Activated T-helper 1 cell treated with Interleukin-2 at 50 U/mL for 16 hours (primary cell): ENCODE measurements around the gene TECPR1.

ENCODE experiments used
- DNase-seq: peaks from one replicate; pipeline ENCODE4 v3.0.0-alpha.2; 2020; ENCODE audit warnings: low read depth

The TECPR1 gene

GRCh38 chr7:98242934-98243333 is 9.1 kb downstream of the TECPR1 start:
- DNase-seq: no peak

GRCh38 chr7:98242342-98242741 is 9.7 kb downstream of the TECPR1 start:
- DNase-seq: no peak

- no peak for DNase-seq
Observed at GRCh38 chr7:98241674-98242241, 10.3 kb downstream of the TECPR1 start.

- DNase-seq: no peak
Observed at GRCh38 chr7:98240961-98241673, 10.9 kb downstream of the TECPR1 start.

GRCh38 chr7:98238976-98239375 is 13.1 kb downstream of the TECPR1 start:
- no peak for DNase-seq

- no peak for DNase-seq
Observed at GRCh38 chr7:98238076-98238475, 14.0 kb downstream of the TECPR1 start.

GRCh38 chr7:98236355-98237185 is 15.5 kb downstream of the TECPR1 start:
- no peak for DNase-seq

- no peak for DNase-seq
Observed at GRCh38 chr7:98235901-98236300, 16.1 kb downstream of the TECPR1 start.

GRCh38 chr7:98234429-98235147 is 17.4 kb downstream of the TECPR1 start:
- no peak for DNase-seq

GRCh38 chr7:98233219-98234070 is 18.6 kb downstream of the TECPR1 start:
- no peak for DNase-seq

GRCh38 chr7:98232799-98233198 is 19.2 kb downstream of the TECPR1 start:
- DNase-seq: no peak

GRCh38 chr7:98232263-98232585 is 19.8 kb downstream of the TECPR1 start:
- no peak for DNase-seq

GRCh38 chr7:98231493-98232262 is 20.4 kb downstream of the TECPR1 start:
- no peak for DNase-seq

- no peak for DNase-seq
Observed at GRCh38 chr7:98230746-98231471, 21.1 kb downstream of the TECPR1 start.

- no peak for DNase-seq
Observed at GRCh38 chr7:98229991-98230745, 21.9 kb downstream of the TECPR1 start.

- no peak for DNase-seq
Observed at GRCh38 chr7:98229441-98229840, 22.6 kb downstream of the TECPR1 start.

- no peak for DNase-seq
Observed at GRCh38 chr7:98228801-98229200, 23.2 kb downstream of the TECPR1 start.

GRCh38 chr7:98227939-98228338 is 24.1 kb downstream of the TECPR1 start:
- no peak for DNase-seq

GRCh38 chr7:98225913-98226614 is 26.0 kb downstream of the TECPR1 start:
- DNase-seq: no peak
